HG03439 (cell line): ENCODE data around the gene FILIP1L.
A peak's percentile ranks its signal among the peaks of the same experiment; 100 is the strongest.

Experiments
- ATAC-seq: cut with Tn5 transposase; IDR thresholded peaks from one replicate; pipeline ENCODE4 v1.9.1; 2021; ENCODE audit warnings: mild to moderate bottlenecking, moderate library complexity; ENCODE audit not compliant: unreplicated experiment

The FILIP1L gene

DNA sequence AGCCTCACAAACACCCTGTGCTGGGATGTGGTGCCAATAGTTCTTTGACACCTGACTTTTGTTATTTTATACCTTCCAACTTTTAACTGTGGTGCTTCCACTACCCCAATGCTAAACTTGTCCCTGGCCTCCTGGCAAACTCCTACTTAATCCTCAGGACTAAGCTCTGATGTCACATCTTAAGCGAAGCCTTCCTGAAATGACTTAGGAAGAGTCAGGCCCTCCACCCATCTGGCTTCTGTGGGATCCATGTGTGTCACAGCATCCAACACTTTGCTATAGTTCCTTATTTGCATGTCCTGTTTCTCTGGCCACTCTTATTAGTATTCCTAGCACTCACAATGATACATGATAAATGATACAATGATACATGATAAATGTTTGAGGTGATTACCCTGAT lies 133.2 kb downstream of the FILIP1L start:
- no peak for ATAC-seq

DNA sequence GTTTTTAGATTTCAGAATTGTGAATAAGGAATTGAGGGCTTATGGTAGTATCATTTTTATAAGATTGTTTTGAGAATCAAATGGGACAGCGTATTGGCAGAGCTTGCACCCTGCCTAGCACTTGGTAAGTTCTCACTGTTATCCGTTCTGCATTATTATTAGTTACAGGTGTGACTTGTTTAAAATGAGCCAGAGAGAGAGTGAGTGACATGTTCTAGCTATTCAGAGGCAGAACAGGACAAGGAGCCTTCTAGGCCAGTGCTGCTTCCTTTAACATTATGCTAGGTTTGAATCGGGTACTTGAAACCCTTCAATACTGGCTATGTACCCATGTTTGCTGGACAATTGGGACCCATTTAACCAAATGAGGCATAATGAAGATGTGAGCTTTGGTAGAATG lies 133.7 kb downstream of the FILIP1L start:
- no peak for ATAC-seq

DNA sequence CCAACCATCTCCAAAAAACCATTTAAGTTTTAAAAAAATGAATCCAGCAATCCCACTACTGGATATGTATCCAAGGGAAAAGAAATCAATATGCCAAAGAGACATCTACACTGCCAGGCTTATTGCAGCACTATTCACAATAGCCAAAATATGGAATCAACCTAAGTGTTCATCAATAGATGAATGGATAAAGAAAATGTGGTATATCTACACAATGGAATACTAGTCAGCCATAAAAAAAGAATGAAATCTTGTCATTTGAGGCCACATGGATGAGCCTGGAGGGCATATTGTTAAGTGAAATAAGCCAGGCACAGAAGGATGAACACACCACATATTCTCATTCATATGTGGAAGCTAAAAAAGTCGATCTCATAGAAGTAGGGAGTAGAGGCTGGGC lies 136.1 kb downstream of the FILIP1L start:
- ATAC-seq = no peak

DNA sequence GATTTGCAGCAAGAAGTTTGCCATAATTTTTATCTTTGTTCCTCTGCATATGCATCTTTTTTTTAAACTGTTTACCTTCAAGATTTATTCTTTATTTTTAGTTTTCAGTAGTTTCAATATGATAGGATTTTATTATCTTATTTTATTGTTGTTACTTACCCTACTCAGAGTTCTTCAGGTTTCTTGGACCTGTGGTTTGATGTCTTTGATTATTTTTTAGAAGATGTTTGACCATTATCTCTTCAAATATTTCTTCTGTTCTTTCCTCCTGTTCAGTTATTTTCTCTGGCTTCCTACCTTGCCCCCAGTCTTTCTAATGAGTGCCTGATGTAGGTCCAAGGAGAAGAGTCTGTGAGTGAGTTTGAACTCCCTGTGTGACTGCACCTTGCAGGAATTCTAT lies 137.7 kb downstream of the FILIP1L start:
- no peak for ATAC-seq

DNA sequence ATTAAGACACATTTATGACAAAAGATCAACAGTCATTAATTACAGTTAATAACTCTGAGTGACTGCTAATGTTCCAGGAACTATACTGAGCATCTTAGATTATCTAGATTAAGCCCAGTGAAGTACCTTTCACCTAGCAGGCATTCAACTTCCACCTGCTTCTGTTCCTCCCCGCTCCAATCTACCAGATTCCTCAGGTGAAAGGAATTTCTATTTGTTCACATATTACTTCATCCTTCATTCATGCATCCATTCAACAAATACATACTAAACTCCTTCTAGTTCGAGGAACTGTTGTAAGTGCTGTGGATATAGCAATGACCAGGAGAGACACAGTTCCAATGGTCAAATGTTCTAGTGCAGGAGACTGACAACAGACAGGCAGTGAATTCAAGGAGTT lies 139.3 kb downstream of the FILIP1L start:
- no peak for ATAC-seq

DNA sequence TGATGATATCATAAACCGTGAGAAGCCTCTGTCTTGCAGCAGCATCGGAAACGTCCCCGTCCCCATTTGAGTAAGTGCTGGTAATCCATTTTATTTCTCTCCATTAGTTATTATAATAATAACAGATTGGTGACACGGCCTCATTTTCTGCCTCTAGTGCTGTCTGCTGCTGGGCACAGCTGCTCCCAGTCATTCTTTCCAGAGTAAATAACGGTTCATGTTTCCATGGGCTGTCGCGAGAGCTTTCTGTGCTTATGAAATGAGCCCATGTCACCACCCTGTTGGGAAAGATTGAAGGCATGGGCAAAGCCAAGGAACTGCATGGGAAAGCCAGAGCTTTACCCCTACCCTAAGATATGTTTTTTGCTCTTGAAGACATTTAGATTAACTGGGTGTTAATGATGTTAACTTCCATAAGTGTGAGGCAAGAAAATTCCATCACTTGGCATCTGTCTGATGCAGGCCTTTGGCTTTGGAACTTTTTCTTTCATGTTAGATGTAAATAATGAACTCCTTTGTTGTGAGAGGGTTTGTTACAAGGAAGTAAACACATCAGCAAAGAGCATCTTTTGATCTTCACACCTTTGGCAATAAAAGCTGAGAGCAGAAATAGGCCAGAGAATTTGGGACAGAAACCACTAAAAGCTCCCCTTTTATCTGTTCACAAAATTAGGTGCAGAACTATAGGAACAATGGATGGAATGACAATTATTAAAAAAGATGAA lies 141.8 kb downstream of the FILIP1L start:
- ATAC-seq = no peak

DNA sequence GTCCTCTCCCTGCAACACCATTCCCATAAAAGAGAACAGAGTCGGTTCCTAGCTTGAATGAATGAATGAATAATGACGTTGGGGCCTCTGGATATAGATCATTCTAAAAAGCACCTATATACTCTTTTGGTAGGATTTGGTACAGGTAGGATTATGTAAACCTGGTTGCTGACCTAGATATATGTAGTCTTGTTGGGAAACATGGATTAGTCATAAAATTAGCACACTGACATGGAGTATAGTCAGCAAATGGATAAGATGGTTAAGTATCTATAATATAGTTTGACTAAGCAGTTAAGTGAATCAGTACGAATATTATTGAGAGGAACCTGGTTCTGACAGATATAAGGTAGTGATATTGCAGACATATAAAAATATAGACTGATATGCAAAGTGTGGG lies 142.5 kb downstream of the FILIP1L start:
- no peak for ATAC-seq

DNA sequence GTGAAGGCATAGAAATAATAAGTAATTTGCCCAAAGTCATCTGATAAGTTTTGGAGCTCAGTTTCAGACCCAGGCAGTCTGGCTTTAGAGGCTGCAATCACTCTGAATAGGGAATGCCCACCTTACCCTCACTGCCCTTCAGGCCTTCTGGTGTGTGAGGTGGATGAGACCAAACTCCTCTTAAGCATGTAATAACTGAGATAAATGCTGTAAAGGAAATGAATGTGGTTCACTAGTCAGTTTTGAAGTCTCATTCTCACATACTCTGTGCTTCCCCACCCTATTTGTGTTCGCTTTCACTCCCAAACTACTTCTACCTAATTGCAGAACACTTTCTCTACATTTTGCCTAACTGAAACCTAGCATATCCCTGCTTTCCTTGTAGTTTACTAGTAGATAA lies 144.1 kb downstream of the FILIP1L start:
- ATAC-seq = peak; percentile 53

DNA sequence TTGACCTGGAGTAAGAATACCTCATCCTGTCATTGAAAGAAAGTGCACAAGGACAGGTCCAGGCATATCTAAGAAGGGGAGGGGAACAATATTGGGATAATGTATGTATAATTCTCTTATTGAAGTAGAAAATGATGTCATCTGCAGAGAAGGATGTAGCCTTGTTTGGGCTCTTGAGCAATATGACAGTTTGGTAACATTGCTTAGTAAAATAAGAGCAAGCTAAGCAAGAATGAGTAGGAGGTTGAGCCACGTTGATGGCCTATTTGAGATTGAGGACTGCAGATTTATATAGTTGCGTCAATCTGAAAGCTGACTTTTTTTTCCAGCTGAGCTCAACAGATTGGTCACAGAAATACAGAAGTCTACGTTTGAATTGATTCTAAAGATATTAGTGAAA lies 145.2 kb downstream of the FILIP1L start:
- no peak for ATAC-seq

DNA sequence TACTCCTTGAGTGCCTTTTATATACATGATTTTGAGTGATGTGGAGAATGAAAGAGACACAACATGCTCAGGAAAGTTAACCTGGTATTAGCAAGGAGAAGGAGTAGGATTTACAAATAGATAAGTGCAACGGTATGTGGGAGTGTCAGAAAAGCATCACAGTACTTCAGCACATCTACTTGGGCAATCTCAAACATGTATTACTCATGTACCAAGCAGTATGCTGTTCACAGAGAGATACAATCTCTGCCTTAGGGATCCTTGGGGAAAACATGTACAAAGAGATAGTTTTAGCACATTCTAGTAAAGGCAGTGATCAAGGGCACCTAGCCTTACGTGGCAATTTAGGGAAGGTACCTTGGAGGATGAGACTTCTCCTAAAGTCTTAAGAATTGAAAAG lies 146.5 kb downstream of the FILIP1L start:
- no peak for ATAC-seq

DNA sequence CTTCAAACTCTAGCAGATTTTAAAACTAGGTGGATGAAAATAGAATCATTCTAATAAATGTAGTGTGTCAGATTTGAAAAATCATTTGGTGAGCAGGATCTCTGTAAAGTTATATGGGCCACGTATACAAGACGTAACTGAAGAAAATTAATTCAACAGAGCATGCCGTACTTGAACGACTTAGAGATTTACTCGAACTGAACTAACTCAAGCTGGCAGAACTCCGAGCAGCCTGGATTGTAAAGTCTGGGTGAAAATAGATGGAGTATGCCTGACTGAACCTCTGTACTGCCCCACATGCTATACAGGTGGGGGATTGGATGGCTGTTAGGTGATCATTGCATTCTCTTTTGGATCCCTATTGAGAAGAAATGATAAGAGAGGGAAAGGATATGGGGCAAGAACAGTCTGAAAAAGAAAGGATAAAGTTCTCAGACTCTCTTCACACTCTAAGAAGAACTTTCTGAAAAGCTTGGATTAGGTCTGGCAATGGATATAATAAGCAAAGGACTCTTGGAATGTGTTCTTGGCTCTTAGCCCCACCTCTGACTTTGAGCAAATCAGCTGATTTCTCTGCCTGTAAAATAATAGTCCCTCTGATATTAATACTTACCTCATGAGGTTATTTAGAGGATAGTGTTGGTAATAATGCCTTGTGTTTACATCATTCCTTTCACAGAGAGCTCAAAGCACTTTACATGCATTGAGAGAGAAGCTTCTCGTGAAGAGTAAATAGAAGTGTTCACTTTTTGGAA lies 147.5 kb downstream of the FILIP1L start:
- ATAC-seq = no peak

DNA sequence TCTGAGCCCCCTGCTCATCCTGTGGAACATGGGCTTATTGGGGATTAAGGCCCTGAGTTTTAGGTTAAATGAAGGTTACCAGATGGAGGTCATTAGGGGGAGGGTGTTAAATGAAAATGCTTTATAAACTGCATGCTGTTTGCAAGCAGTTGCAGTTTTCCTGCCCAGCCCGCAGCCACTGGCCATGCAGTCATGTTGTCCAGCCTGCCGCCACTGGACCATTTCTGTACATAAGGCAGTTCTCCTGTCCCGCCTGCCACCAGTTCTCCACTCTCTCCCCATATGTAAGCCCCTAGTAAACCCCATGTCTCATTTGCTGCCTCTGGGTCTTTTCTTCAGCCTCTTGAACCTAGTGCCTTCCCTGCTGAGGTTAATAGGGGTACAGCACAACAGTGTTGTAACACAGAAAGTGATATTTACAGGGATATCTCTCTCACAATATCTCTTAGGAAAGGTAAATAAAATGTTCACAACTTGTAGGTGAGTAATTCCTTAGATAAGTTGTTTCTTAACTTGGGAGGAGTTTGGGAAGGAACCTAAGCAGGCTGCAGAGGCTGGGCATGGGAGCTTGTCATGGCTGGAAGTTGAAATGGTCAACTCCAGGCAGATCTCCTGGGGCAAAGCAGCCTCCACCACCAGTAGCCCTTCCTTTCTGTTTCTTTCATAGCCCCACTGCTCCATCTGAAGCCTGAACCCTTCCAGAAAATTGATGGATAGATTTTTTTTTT lies 148.5 kb downstream of the FILIP1L start:
- no peak for ATAC-seq

DNA sequence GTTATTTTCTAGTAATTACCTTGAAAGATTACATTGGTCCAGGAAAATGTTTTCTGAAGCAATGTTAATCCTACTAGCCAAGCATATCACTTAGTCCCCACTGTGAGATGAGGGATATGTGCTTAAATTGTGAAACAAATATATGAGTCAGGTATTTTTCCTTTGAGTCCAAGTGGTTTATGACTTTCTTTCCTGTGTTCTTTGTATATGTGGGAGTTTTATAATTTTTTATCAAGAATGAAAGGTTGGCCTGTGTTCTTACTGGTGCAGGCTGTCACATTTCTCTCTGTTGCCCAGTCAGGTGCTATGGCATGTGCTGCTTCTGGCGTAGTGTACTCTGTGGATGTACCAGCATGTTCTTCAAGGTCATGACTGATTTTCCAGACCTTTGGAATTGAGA lies 149.2 kb downstream of the FILIP1L start:
- no peak for ATAC-seq

DNA sequence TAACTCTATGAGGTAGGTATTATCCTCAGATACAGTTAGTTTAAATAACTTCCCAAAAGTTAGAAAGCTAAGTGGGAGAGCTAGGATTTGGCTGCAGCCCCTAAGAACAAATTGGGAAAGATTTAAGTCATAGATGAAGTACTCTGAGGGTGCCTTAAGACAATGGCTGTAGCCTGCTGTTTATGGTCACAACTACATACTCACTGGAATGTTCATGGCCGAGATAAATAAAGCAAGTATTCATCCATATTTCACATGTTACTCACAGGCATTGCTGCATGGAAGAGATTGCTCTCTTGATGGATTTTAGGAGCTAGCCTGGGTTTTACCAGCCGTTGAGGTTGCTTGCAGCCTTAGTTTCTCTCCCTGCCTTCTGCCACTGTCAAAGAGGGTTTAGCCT lies 151.6 kb downstream of the FILIP1L start:
- ATAC-seq = no peak

DNA sequence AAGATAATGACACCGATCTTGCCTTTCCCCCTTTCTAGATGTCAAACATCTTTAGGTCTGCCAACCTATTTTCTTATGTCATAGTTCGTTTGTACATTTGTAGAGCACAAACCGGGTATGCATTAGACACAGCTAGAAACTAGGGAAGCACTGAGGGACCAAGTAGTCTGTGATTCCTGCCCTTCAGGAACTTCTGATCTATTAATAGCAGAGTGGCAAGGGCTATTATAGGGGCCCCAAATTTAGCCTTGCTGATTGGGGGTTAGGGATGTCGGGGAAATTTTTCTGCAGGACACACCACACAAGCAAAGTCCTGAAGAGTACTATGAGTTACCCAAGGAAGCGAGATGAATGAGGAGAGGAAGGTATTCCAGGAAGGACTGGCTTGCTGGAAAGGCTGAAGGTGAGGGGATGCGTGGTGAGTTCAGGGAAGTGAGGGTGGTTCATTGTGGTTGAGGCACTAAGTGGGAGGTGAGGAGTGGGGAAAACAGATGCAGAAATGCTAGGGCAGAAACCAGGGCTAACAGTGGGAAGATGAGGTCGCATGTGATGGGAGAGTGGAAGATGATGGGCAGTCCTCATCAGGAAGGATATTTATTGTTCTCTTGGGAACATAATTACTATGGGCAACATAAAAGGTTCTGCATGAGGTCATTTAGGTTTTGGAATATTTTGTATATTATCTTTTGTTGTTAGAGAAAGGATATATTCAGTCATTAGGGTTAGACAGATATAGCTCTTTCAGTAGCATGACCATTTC lies 152.4 kb downstream of the FILIP1L start:
- no peak for ATAC-seq

DNA sequence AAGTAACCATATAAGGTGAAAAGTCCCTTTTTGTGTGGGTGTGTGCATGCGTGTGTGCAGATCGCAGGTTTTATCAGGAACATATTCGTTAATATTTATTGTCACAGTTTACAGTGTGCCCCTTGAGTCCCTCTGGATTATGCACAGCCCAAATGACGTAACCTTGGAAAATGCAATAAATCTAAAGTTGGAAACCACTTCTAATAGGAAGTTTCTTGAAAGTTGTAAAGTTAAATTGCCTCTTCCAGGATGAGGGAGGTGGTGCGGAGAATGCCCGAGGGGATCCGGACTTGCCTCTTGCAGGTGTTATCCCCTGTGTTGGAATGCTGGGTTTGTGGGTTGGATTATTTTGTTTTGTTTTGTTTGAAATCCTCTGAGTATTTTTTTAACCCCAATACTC lies 153.4 kb downstream of the FILIP1L start:
- ATAC-seq = no peak

DNA sequence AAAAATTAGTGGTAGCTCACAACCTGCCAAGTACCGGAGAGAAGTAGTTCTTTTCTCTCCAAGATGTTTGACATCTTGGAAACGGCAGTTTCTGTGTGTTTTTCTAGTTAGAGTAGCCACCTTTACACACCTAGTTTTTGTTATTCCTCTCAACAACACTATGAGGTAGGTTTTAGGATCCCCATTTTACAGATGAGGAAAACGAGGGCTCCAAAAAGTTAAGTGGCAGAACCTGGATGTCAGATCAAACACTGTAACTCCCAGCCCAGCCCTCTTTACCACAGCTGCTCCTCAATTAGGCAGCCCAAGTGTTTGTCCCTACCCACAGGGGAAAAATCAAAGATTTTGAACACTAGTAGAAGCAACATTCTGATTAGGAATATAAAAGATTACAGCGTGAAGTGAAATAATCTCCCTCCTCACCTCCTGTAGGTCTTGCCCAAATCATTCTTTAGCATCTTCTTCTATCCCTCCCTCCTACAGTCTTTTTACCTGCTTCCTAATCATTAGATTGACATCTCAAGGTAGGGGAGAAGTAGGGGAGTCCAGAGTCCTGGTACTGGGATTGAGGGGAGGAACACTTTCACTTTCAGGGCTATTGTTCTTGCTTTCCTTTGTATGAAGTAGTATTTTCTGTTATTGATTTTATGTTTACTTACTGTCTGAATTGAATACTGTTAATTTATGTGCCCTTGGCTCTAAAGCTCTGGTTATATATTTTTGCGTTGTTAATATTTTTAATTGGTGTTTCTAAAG lies 154.0 kb downstream of the FILIP1L start:
- ATAC-seq = no peak

DNA sequence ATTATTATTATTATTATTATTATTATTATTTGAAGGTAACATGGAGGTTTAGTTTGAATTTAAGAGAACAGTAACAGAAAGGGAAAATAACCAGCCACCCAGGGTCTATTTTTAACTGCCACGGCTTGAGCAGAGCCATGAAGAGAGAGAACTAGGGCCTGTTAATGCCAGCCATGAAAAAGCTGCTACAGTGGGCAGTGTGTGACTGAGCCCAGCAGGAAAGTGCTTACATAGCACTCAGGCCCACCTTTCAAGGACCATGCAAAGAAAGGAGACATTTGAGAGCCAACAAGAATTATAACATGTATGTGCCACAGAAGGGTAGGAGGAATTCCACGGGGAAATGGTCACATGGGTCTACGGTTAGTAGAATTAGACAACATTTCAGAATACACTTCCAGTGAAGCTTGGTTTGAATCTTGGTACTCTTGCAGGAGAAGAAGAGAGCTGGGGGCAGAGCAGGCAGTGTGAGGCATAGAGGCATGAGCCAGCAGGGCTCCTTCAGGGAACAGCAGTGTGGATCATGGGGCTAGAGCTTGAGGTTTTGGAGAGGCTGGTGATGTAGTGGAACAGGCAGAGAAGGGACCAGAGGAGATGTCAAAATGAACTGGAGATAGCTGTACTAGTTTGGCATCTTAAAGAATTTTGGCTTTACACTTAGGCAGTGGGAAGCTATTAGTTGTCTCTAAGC lies 155.9 kb downstream of the FILIP1L start:
- ATAC-seq = no peak

DNA sequence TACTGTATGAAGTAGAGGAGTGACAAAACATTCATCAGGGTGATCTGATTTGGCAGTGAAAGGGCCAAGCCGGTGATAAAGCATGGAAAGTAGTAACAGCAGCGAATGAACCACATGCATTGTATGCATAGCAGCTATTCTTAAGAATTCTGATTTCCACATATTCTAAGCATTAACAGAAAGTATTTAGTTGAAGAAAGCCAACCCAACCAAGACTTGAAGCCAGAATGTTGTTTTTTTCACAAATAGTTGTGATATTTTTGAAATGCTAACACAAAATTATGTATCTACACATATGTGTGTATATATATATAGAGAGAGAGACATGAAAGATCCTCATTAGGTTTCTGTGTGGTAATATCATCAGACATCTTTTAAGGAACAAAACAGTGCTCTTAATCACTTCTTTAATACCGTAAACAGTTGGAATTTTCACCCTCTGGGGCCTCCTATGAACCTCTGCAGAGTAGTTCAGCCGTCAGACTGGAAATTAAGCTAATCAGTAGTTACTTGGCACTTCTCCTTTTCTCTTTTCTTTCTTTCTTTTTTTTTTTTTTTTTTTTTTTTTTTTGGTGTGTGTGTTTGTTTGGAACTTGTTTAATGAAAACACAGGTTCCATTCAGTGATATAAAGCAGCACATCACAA lies 157.0 kb downstream of the FILIP1L start:
- ATAC-seq = no peak
